ENCODE results near the gene LRP1B.

DNA sequence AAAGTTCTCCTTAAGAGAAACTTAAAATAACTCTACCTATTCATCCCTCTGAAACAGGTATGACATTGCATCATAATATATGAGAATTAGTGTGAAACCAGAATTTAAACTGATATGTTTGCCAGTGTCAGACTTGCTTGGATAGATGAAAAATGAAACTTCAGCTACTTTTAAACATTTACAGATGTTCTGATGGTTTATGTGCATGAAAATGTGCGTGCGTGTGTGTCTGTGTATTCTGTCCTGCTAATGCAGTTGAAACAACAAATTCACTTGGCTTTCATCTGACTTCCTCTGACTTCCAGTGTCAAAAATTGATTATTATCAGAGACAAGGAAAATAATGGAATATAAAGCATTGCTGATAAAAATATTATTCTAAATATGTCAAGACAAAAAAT is 719.4 kb downstream of the LRP1B start:
- TF ChIP-seq GATA2 (IDR thresholded peaks at IDR 0.05; ENCODE audit: low read depth, low read length) (no peak), GATA3 (IDR thresholded peaks at IDR 0.05; ENCODE audit: low read depth, low read length) (no peak)
